Fibroblast of skin of right quadriceps (primary cell): Measurements from ENCODE around the gene LYPD5.

Experiments
- DNase-seq: peaks from one replicate; pipeline ENCODE4 v3.0.0-alpha.2; 2013

LYPD5 gene

DNA sequence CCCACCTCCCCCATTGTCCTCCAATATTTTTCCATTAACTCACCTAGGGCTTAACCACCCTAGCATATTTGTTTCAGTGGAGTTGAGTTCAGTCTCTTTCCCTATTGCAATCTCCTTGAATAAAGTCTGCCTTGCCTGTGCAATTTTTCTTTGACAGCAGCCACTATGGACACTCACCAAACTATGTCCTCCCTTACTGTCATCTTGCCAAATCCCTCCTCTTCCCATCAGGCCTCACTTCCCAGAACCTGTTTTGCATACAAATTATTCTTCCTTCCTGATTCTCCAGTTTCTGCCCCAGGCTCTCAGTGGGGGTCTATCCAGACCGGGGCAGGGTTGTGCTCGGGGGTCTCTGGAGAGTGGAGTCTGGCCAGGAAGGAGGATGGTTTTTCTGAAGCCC is 2.2 kb upstream of the LYPD5 start:
- no peak for DNase-seq

DNA sequence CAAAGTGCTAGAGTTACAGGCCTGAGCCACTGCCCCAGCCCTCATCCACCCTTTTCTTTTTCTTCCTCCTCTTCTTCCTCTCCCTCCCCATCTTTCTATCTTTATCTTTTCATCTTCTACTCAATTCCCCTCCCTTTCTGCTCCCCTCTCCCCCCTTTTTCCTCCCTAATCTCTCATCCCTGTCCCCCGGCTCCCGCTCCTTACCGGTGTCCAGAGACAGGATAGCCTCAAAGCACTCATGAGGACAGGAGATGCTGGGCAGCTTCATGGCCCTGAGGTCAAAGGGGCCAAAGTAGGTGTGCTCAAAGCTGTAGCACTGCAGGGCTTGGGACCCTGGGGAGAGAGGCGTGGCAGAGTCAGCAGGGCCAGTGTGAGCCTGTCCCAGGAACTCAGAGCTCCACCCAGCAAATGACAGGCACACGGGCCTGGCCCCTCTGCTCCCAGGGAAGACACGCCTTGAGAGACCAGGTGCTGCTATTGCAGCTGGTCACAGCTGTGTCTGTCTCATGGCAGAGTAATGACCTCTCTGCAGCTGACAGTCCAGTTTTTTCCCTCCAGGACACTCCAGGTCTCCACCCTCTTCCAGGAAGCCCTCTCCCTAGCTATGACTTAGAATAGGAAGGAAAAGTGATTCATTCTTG is 2.6 kb downstream of the LYPD5 start:
- DNase-seq: no peak

GRCh38 chr19:43798546-43799409 is 3.5 kb downstream of the LYPD5 start:
- DNase-seq: no peak

GRCh38 chr19:43798026-43798545 is 4.2 kb downstream of the LYPD5 start:
- DNase-seq: no peak

DNA sequence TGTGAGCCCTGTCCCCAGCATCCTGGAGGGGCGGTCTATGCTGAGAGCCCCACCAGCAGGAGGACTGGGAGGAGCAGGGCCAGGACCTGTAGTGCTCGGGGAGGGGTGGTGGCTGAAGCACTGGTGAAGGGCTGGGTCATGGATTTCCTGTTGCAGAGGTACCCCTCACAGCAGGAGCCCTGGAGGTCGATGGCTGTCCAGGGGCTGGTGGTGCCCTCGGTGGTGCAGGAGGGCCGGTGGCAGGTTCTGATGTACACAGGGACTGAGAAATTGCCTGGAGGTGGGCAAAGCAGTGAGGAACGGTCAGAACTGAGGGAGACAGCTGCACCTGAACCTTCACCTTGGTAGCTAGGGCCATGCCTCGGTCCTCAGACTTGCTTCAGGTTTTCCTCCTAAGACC is 4.7 kb downstream of the LYPD5 start:
- no peak for DNase-seq

- DNase-seq: no peak
Measured at GRCh38 chr19:43797118-43797517, 5.1 kb downstream of the LYPD5 start.

- no peak for DNase-seq
Measured at GRCh38 chr19:43790587-43790986, 11.7 kb downstream of the LYPD5 start.

GRCh38 chr19:43789029-43789428 is 13.2 kb downstream of the LYPD5 start:
- peak; percentile 33 for DNase-seq

GRCh38 chr19:43786665-43787064 is 15.6 kb downstream of the LYPD5 start:
- DNase-seq: no peak

- DNase-seq: peak; percentile 69
Measured at GRCh38 chr19:43784981-43785808, 17.1 kb downstream of the LYPD5 start.

DNA sequence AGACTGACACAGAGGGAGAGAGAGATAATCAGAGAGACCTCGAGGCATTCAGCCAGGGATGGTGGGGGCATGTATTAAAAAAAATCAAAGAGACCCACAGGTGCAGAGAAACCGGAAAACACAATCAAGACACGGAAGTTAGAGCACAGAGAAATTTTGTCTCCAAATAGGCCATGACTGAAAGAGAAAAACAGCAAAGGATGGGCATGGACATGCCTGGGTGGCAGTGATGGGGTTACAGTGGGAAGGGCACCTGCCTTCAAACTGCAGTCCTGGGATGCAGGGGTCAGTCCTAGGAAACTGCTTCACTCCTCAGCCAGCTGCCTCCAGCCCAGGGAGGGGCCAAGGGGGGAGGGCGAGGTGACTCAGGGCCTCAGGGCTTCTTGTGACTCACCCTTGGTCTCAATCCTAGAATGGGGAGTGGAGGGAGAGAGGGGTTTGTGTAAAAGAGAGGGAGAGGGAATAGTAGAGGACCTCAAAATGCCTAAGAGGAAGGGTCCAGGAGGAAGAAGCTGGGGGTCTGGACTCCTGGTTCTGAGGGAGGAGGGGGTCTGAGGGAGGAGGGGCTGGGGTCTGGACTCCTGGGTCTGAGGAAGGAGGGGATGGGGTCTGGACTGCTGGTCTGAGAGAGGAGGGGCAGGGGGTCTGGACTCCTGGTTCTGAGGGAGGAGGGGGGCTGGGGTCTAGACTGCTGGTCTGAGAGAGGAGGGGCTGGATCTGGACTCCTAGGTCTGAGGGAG is 17.8 kb downstream of the LYPD5 start:
- DNase-seq: peak; percentile 82

GRCh38 chr19:43783636-43784035 is 18.6 kb downstream of the LYPD5 start:
- DNase-seq: no peak

- no peak for DNase-seq
Measured at GRCh38 chr19:43782689-43783231, 19.5 kb downstream of the LYPD5 start.

DNA sequence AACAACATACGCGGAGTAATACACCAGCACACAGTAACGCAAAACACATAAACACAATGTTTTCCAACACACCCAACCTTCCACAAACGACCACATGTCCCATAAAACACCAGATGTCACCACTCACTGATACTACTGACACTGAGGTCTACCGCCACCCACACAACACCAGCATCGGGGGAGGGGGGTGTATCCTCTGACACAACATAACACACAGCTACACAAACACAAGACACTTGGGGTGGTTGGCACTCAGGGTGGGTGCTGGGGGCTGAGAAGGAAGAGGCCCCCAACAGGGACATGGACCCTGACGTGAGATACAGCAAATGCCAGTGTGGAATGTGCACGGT is 20.0 kb downstream of the LYPD5 start:
- DNase-seq: no peak

DNA sequence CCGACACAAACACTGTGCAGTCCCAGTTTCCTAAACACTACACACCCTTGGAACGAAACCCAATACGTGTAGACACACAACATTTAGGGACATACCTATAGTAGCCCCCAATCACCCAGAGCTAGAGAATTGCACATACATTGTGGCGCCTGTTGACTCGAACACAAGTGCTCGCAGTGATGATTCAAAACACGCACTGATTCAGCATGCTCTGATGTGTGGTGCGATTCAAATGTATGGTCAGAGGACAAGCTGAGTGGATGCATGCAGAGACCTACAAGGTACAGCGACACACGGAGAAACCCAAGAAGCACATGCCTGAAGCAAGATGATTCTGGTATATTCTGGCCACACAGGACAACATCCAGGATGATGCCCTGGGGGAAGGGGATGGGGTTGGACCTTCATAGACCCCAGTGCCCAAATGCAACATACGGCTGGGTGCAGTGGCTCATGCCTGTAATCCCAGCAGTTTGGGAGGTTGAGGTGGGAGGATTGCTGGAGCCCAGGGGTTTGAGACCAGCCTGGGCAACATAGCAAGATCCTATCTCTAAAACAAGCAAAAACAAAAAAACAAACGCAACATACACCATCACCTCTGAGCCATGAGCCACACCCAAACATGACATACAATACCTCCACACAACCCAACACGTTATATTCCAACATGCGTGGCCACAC is 20.5 kb downstream of the LYPD5 start:
- DNase-seq: no peak

DNA sequence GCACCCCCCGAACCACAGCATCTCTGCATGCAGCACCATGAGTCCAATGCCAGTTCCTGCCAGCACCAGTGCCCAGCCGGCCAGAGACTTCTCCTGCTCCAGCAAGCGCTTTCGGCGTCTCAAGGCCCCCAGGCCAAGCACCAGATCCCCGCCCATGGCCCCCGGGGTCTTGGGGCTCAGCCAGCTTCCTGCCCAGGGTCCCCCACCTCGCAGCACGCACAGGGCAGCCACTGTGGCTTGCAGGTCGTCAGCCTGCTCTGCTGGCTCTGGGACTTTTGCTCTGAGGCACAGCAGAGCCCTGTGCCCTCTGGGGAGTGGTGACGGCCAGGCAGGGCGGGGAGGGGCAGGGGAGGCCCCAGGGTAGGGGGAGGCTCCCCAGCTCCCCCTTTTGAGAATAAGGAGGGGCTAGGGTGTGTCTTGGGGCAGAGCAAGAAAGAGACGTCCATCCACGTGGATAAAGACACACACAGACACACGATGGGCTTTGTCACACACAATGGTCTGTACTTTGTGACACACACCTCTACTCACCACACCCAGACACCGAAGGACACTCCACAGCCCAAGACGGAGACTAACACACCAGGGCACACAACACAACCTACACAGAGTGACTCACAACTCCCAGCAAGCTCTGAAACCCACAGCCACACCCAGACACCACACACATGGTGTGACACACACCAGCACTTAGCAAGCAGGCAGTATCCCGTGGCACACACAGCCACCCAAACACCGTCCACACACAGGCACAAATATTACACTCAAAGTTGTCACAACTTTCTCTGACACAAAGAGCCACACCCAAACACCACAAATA is 21.3 kb downstream of the LYPD5 start, which contains the start of gene KCNN4:
Gene KCNN4 (minus strand): TSS at position 268 of the 820 bp plus-strand sequence. CDS start 112 bp downstream, at position 156.
- DNase-seq: peak; percentile 58

DNA sequence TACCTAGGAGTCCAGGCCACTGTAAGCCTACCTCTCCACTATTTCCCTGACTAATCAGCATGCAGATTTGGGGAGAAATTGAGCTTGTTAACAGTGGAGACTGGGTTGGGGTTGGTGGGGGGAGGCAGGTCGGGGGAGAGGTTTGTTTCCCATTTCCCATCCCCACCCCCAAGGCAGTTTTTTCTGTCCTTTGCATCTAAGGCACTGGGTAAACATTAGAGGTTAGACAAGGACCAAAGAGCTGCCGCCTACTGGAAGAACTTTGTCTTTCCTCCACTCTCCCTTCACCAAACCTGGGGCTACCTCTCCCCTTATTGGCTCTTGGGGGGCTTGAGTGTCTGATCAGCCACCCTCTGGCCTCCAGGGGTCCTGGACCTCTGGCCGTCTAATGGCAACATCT is 22.4 kb downstream of the LYPD5 start:
- DNase-seq: no peak

DNA sequence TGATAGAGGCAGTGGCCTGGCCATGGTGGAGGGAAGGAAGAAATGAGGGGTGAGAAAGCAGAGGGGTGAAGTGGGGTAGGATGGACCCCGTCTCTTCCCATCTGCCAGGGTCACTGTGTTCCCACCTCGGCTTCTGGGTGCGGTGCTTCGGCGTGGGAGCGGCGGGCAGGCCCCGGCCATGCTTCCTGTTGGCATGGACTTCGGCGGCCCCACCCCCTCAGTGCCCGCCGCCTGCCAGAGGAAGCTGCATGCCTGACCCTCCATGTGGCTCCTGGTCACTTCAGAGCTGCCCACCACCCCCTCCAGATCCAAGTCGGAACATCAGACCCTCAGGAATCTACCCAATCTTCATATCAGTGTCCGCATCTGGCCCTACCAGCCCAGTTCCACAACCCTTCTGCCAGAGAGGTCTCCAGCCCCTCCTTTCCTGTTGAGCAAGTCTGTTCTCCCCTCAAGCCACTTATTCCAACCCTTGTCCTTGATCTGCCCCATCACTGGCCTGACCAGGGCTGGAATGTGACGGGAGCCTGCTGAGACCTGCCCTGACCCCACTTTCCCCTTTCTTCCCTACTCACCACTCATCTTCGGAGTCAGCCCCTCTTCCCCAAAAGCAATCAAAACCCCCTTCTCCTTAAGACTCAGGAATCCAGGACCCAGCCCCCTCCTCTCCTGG is 23.0 kb downstream of the LYPD5 start:
- DNase-seq: no peak

- DNase-seq: no peak
Measured at GRCh38 chr19:43778651-43779050, 23.6 kb downstream of the LYPD5 start.

GRCh38 chr19:43777163-43777695 is 25.0 kb downstream of the LYPD5 start:
- DNase-seq: peak; percentile 80
